D721Med (cell line): ENCODE data around the gene DBX1.

ENCODE experiments used
- DNase-seq: peaks from one replicate; pipeline ENCODE4 v3.0.0; 2011; ENCODE audit warnings: low spot score; ENCODE audit not compliant: insufficient read length
- FAIRE-seq: peaks from 2 replicates; lab custom pipeline; 2011; peaks lifted over from hg19 to GRCh38; lab: Jason Lieb, UNC
- CTCF ChIP-seq: IDR thresholded peaks from 2 replicates; pipeline ENCODE4 v1.5.1; 2012; ENCODE audit warnings: mild to moderate bottlenecking, control low read depth; ENCODE audit not compliant: insufficient read depth; ENCODE audit errors: missing control alignments

Gene DBX1

GRCh38 chr11:20118209-20118608, 42.1 kb downstream of the DBX1 start:
- DNase-seq (no peak), FAIRE-seq (no peak)
- TF ChIP-seq CTCF: no peak

GRCh38 chr11:20117291-20117690, 43.0 kb downstream of the DBX1 start:
- no peak for TF ChIP-seq CTCF
- FAIRE-seq: no peak
- DNase-seq: no peak

- FAIRE-seq: no peak
- no peak for TF ChIP-seq CTCF
- DNase-seq: no peak
Measured at GRCh38 chr11:20116825-20117224, 43.5 kb downstream of the DBX1 start.

- TF ChIP-seq CTCF: no peak
- FAIRE-seq (no peak), DNase-seq (no peak)
Measured at GRCh38 chr11:20114588-20114987, 45.7 kb downstream of the DBX1 start.

GRCh38 chr11:20113149-20113438, 47.2 kb downstream of the DBX1 start:
- no peak for FAIRE-seq
- no peak for TF ChIP-seq CTCF

GRCh38 chr11:20112291-20113148, 47.8 kb downstream of the DBX1 start:
- no peak for TF ChIP-seq CTCF
- FAIRE-seq (no peak), DNase-seq (no peak)

More at GRCh38 chr11:20113149-20113438, 47.2 kb downstream of the DBX1 start:
- DNase-seq: no peak

- no peak for FAIRE-seq
- no peak for DNase-seq
- TF ChIP-seq CTCF: no peak
Measured at GRCh38 chr11:20111871-20112270, 48.4 kb downstream of the DBX1 start.
